CD14-positive monocyte (primary cell): ENCODE measurements around the gene LINGO4. TPM values are rescaled to one million over a fixed set of nuclear protein-coding genes. Genes with fewer than 3 reads are reported as not detected.

ENCODE experiments used
- DNase-seq, 3 donors: peaks; one replicate each; pipeline ENCODE4 v3.0.0-alpha.2; 2011 to 2022
- H2AFZ ChIP-seq: 2 replicates; pipeline ENCODE4 v1.6.0; 2012; ENCODE audit warnings: mild to moderate bottlenecking, low read depth, low read length, inconsistent platforms; ENCODE audit not compliant: insufficient read depth, poor library complexity, severe bottlenecking
- H3K27ac ChIP-seq, 2 donors: 1 replicate in 1 of 2; 2 replicates in 1 of 2; pipeline ENCODE4 v1.5.1; 2012 to 2013; ENCODE audit warnings: low read length in 2 of 2, control low read depth in 1 of 2, inconsistent platforms in 1 of 2, low read depth in 1 of 2, mild to moderate bottlenecking in 1 of 2
- H3K27me3 ChIP-seq, 2 donors: one replicate each; pipeline versions ENCODE4 v1.6.0 to v1.6.1; 2011 to 2013; ENCODE audit warnings: low read length in 2 of 2; ENCODE audit not compliant: control insufficient read depth in 2 of 2, insufficient read depth in 2 of 2
- H3K36me3 ChIP-seq, 2 donors: replicated peaks in 1 of 2; 1 replicate in 1 of 2; 2 replicates in 1 of 2; pipeline versions ENCODE4 v1.5.1 to v1.6.1; 2012 to 2013; ENCODE audit warnings: low read length in 2 of 2, control low read depth in 1 of 2, inconsistent platforms in 1 of 2, mild to moderate bottlenecking in 1 of 2; ENCODE audit not compliant: insufficient read depth in 2 of 2, control insufficient read depth in 1 of 2
- H3K4me1 ChIP-seq, 2 donors: 1 replicate in 1 of 2; 2 replicates in 1 of 2; pipeline versions ENCODE4 v1.5.1 to v1.6.1; 2012 to 2013; ENCODE audit warnings: low read length in 2 of 2, control low read depth in 1 of 2, inconsistent platforms in 1 of 2, mild to moderate bottlenecking in 1 of 2, moderate library complexity in 1 of 2; ENCODE audit not compliant: insufficient read depth in 2 of 2, control insufficient read depth in 1 of 2
- H3K4me2 ChIP-seq: replicated peaks from 2 replicates; pipeline ENCODE3; 2012; ENCODE audit warnings: low read length, moderate library complexity, mild to moderate bottlenecking; ENCODE audit not compliant: poor library complexity, severe bottlenecking; ENCODE audit errors: extremely low read depth
- H3K4me3 ChIP-seq, 3 experiments: fragments of 200-600 bp in 1 of 3; sonication (generic) in 1 of 3; replicated peaks in 1 of 3; 1 replicate in 2 of 3; 2 replicates in 1 of 3; pipeline ENCODE4 v1.5.1; 2011 to 2013; ENCODE audit warnings: low read length in 3 of 3, mild to moderate bottlenecking in 3 of 3, control low read depth in 2 of 3, low read depth in 2 of 3, inconsistent platforms in 1 of 3, moderate library complexity in 1 of 3
- H3K79me2 ChIP-seq: 2 replicates; pipeline ENCODE4 v1.6.0; 2012; ENCODE audit warnings: mild to moderate bottlenecking, control low read depth, inconsistent platforms, low read length, moderate library complexity; ENCODE audit not compliant: insufficient read depth
- H3K9ac ChIP-seq: 2 replicates; pipeline ENCODE4 v1.6.0; 2017; ENCODE audit warnings: low read length, mild to moderate bottlenecking; ENCODE audit not compliant: insufficient read depth, poor library complexity, severe bottlenecking
- H3K9me3 ChIP-seq, 2 donors: replicated peaks in 1 of 2; 1 replicate in 1 of 2; 2 replicates in 1 of 2; pipeline versions ENCODE4 v1.5.1 to v1.6.1; 2012 to 2013; ENCODE audit warnings: low read length in 2 of 2, control low read depth in 1 of 2; ENCODE audit not compliant: control insufficient read depth in 1 of 2, insufficient read depth in 1 of 2
- H4K20me1 ChIP-seq: 2 replicates; pipeline ENCODE4 v1.6.0; 2012; ENCODE audit warnings: mild to moderate bottlenecking, low read length, control low read depth, moderate library complexity; ENCODE audit not compliant: insufficient read depth
- H3K27ac Mint-ChIP-seq, 7 donors: one replicate each; pipeline ENCODE4 v1.8.0; 2020; ENCODE audit warnings: mild to moderate bottlenecking in 7 of 7, mixed read lengths in 7 of 7, moderate library complexity in 6 of 7, inconsistent platforms in 2 of 7
- H3K27me3 Mint-ChIP-seq, 3 donors: one replicate each; pipeline ENCODE4 v1.8.0; 2021 to 2022; ENCODE audit warnings: low read depth in 3 of 3, mild to moderate bottlenecking in 3 of 3, mixed read lengths in 3 of 3, moderate library complexity in 3 of 3, inconsistent platforms in 1 of 3
- H3K36me3 Mint-ChIP-seq, 2 donors: one replicate each; pipeline ENCODE4 v1.8.0; 2020; ENCODE audit warnings: mixed read lengths in 2 of 2, inconsistent platforms in 1 of 2, mild to moderate bottlenecking in 1 of 2
- H3K4me1 Mint-ChIP-seq: one replicate; pipeline ENCODE4 v1.8.0; 2020; ENCODE audit warnings: mild to moderate bottlenecking, mixed read lengths
- H3K4me3 Mint-ChIP-seq, 2 donors: one replicate each; pipeline ENCODE4 v1.8.0; 2020; ENCODE audit warnings: mild to moderate bottlenecking in 2 of 2, mixed read lengths in 2 of 2, moderate library complexity in 1 of 2
- H3K9me3 Mint-ChIP-seq, 7 donors: one replicate each; pipeline ENCODE4 v1.8.0; 2020 to 2022; ENCODE audit warnings: mixed read lengths in 7 of 7, mild to moderate bottlenecking in 6 of 7, moderate library complexity in 6 of 7, inconsistent platforms in 2 of 7
- WGBS: methylation state at CpG from one replicate; pipeline ENCODE4 v1.1.5; 2013; ENCODE audit warnings: missing lambda C conversion rate; ENCODE audit not compliant: insufficient coverage; 5-methylcytosine and 5-hydroxymethylcytosine counted together
- intact Hi-C, 2 donors: fragments of 100-400 bp; cut with micrococcal nuclease; formaldehyde crosslinking; loops; one replicate each; pipeline versions ENCODE4 v1.15.0 to v1.15.1; 2023
- polyA plus RNA-seq, 3 donors: library from polyadenylated mRNA; depleted of rRNA in 1 of 3; unstranded in 2 of 3; stranded (reverse) in 1 of 3; fragments of 300-500 nt in 2 of 3; fragments of >200 nt in 1 of 3; fragmentation: Illumina TruSeq in 2 of 3; gene quantifications; 1 replicate in 2 of 3; 2 replicates in 1 of 3; pipeline ENCODE4 v1.2.3, GENCODE V29; 2012 to 2021
- TF ChIP-seq, protein P1 (sequence below): fragments of 200-600 bp; IDR thresholded peaks from one replicate; pipeline ENCODE4 v1.8.0; 2022; ENCODE audit warnings: antibody characterized with exemption, mild to moderate bottlenecking

The LINGO4 gene
- polyA plus RNA-seq, 3 donors, result not detected

DNA sequence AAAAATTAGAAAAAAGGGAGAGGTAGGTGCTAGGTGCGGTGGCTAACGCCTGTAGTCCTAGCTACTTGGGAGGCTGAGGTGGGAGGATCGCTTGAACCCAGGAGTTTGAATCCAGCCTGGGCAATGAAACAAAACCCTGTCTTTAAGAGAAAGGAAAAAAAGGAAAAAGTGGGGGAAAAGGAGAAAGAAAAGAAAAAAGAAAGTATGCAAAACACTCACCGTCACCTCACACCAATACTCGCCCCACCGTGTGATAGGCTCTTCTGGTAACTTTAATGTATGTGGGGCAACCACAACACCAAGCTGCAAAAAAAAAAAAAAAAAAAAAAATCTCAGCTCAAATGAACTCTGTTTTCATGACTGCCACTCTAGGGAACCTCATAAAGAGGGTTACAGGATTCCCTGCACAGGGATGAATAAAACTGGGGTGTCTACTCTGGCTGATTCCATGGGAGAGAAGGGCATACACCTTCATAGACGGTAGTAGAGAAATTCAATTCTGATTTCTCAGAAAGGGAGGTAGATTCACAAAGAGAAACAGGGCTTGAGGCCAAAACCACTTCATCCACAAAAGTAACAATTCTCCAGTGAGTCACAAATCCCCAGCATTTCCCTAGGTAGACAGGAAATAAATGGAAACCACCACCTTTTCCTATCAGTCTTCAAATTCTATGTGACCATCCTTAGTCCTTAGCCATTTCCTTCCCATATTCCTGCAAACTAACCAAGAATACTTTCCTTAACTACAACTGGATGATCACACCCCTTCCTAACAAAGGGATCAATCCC is 44.4 kb downstream of the LINGO4 start:
- TF ChIP-seq, protein P1, sequence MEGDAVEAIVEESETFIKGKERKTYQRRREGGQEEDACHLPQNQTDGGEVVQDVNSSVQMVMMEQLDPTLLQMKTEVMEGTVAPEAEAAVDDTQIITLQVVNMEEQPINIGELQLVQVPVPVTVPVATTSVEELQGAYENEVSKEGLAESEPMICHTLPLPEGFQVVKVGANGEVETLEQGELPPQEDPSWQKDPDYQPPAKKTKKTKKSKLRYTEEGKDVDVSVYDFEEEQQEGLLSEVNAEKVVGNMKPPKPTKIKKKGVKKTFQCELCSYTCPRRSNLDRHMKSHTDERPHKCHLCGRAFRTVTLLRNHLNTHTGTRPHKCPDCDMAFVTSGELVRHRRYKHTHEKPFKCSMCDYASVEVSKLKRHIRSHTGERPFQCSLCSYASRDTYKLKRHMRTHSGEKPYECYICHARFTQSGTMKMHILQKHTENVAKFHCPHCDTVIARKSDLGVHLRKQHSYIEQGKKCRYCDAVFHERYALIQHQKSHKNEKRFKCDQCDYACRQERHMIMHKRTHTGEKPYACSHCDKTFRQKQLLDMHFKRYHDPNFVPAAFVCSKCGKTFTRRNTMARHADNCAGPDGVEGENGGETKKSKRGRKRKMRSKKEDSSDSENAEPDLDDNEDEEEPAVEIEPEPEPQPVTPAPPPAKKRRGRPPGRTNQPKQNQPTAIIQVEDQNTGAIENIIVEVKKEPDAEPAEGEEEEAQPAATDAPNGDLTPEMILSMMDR, result no peak
- Histone ChIP-seq H3K4me3 (no peak overlapping the region), H3K27ac (no peak overlapping the region), H3K27me3 (no peaks in the 10 kb centered on the region), H3K9ac (no peak overlapping the region), H3K4me1 (peaks cover 17 to 20% of the 10 kb centered on the region in 2 donors), H3K79me2 (no peaks in the 10 kb centered on the region), H4K20me1 (no peaks in the 10 kb centered on the region), H3K4me2 (no peak overlapping the region), H3K9me3 (no peaks in the 10 kb centered on the region), H3K36me3 (peaks cover 23 to 45% of the 10 kb centered on the region in 2 donors), H2AFZ (no peak overlapping the region)
- H3K27me3 Mint-ChIP-seq, result no peaks in the 10 kb centered on the region
- intact Hi-C loops, result no loop called here
- H3K9me3 Mint-ChIP-seq, result peaks cover 0 to 2% (median 0%) of the 10 kb centered on the region in 7 donors
- H3K4me3 Mint-ChIP-seq, result no peak overlapping the region
- WGBS, result 100% methylated on average over 3 of the region's 7 CpGs
- H3K36me3 Mint-ChIP-seq, result peaks cover 37 to 48% of the 10 kb centered on the region in 2 donors
- peaks cover 26% of the 10 kb centered on the region for H3K4me1 Mint-ChIP-seq
- no peak for DNase-seq
- no peak overlapping the region for H3K27ac Mint-ChIP-seq

DNA sequence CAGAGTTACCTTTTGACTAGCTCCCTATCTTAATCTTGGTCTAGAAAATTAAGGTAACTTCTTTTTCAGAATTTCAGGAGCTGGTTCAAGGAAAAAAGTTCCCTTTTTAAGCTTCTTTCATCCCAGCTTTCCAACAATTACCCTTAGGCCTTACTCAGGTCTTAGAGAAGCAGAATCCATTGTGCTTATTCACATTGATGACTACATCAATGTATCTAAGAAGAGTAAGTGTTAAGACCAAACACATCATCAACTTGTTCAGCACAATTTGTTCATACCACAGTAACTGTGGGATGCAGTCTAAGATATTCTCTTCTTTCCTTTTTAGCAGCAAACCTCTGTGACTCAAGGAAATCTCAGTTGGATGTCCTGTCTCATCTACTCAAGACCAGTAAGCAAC is 46.0 kb downstream of the LINGO4 start:
- H3K27ac Mint-ChIP-seq, result no peak overlapping the region
- no peak overlapping the region for H3K4me3 Mint-ChIP-seq
- H2AFZ ChIP-seq, result no peak overlapping the region
- no peaks in the 10 kb centered on the region for H3K27me3 ChIP-seq
- H3K27me3 Mint-ChIP-seq, result no peaks in the 10 kb centered on the region
- H3K9ac ChIP-seq, result no peak overlapping the region
- intact Hi-C loops, result no loop called here
- H3K27ac ChIP-seq, result no peak overlapping the region
- H3K9me3 Mint-ChIP-seq, result peaks cover 0 to 2% (median 0%) of the 10 kb centered on the region in 7 donors
- no peaks in the 10 kb centered on the region for H3K79me2 ChIP-seq
- no peak overlapping the region for H3K4me2 ChIP-seq
- peaks cover 23 to 45% of the 10 kb centered on the region in 2 donors for H3K36me3 ChIP-seq
- DNase-seq, result no peak
- H3K4me3 ChIP-seq, result no peak overlapping the region
- H3K9me3 ChIP-seq, result no peaks in the 10 kb centered on the region
- no peaks in the 10 kb centered on the region for H4K20me1 ChIP-seq
- peaks cover 23% of the 10 kb centered on the region for H3K4me1 Mint-ChIP-seq
- TF ChIP-seq, protein P1, result no peak
- H3K36me3 Mint-ChIP-seq, result peaks cover 37 to 52% of the 10 kb centered on the region in 2 donors
- peaks cover 15 to 17% of the 10 kb centered on the region in 2 donors for H3K4me1 ChIP-seq
